Right forelimb (tissue), 1 donor: ENCODE results near the gene LRRC14B.
"Not testable (repeated sequence)": the region's sequence is repeated elsewhere in the genome, so short reads cannot be mapped to it uniquely, and the experiment has no call there.

Source experiments
- DNase-seq: peaks from one replicate; pipeline ENCODE4 v3.0.0-alpha.2; 2018

Gene LRRC14B

GRCh38 chr5:215256-215655 lies 24.0 kb downstream of the LRRC14B start:
- DNase-seq = not testable (repeated sequence)

- DNase-seq = not testable (repeated sequence)
Observed at GRCh38 chr5:216076-216475, 24.8 kb downstream of the LRRC14B start.

GRCh38 chr5:217494-218456 lies 26.5 kb downstream of the LRRC14B start, which contains the start of the genes CCDC127 and SDHA:
Gene CCDC127 (minus strand): TSS chr5:218153. CDS start chr5:216849, 1,304 bp downstream.
Gene SDHA (plus strand): TSS chr5:218320. CDS start chr5:218356, 36 bp downstream.
- peak; percentile 99 for DNase-seq

DNA sequence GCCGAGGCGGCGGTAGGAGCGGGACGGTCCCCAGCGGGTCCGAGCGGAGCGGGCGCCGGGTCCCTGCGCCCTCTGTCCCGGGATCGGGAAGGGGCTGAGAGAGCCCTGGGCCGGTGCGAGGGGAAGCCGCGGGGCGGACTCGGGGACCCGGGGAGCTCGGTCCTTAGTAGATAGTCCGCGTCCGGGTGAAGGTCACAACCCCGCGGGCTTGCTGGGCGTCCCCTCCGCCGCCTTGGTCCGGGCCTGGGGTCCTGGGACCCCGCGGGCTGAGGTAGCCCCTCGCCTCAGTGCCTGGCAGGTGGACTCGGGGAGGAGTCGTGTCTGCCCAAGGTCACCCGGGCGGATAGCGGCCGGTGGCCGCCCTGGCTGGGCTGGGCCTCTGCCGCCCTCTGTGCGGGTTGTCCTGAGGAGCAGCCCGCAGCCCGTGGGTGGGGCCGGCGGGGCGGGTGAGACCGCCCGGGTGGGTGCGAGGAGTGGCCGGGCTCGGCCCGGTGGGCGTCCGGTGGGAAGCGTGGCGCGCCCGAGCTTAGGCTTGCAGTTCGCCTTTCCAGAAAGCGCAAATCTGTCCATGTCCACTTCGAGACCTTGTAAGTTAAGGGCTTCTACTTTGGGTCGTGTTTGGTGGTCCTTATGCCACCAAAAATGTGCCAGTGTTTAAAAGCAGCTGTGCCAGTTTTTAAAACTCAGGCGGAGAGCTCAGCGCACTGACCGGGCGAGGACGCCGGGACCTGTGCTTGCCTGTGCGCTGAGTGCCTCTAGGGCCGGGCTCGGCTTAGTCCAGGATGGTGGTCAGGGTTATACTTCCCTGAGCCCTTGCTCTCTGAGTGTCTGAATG lies 27.4 kb downstream of the LRRC14B start:
- DNase-seq = peak; percentile 56

GRCh38 chr5:219460-219863 lies 28.2 kb downstream of the LRRC14B start:
- no peak for DNase-seq

- no peak for DNase-seq
Observed at GRCh38 chr5:219991-220390, 28.7 kb downstream of the LRRC14B start.

GRCh38 chr5:222951-223715 lies 31.8 kb downstream of the LRRC14B start:
- not testable (repeated sequence) for DNase-seq

GRCh38 chr5:223791-224190 lies 32.5 kb downstream of the LRRC14B start:
- no peak for DNase-seq

- DNase-seq = no peak
Observed at GRCh38 chr5:225334-225733, 34.0 kb downstream of the LRRC14B start.

DNA sequence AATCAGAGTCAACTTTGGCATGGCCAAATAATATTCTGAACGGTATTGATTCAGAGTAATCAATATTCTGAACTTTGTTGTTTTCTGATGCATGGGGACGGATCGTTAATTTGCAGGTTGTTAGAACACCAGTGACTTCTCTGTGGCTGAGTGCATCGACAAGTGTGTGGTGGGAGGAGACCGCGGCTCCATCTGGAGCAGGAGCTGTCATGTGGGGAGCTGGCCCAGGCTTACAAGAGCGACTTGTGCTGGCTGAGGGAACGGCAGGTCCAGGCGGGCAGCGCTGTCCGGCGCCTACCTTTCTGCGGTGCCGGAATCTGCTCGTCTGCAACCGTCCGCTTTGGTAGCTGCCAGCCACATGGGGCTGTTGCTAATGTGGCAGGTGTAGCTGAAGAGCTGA lies 36.1 kb downstream of the LRRC14B start:
- DNase-seq = not testable (repeated sequence)

DNA sequence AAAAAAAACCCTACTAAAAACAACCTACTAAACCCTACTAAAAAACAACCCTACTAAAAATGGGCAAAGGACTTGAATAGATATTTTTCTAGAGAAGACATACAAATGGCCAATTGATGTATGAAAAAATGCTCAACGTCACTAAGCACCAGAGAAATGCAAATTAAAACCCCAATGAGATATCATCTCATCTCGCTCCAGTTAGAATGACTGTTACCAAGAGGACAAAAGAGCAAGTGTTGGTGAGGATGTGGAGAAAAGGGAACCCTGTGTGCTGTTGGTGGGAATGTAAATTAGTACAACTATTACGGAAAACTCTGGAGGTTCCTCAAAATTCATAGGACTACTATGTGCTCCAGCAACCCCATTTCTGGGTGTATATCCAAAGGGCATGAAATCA lies 37.6 kb downstream of the LRRC14B start:
- DNase-seq = no peak

GRCh38 chr5:230711-231110 lies 39.4 kb downstream of the LRRC14B start:
- no peak for DNase-seq

- DNase-seq = no peak
Observed at GRCh38 chr5:231661-232060, 40.4 kb downstream of the LRRC14B start.

DNA sequence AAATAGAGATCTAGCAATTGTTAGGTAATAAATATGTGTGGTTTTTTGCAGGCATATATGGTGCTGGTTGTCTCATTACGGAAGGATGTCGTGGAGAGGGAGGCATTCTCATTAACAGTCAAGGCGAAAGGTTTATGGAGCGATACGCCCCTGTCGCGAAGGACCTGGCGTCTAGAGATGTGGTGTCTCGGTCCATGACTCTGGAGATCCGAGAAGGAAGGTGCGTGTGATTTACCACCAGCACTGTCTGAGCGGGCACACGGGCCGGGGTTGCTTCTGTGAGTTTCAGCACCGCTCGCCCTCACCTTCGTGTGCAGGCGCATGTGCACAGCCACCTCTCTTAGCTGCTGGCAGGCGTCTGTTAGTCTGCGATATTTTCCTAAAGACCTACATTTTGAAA lies 42.1 kb downstream of the LRRC14B start:
- not testable (repeated sequence) for DNase-seq

- DNase-seq = no peak
Observed at GRCh38 chr5:234450-234849, 43.2 kb downstream of the LRRC14B start.

DNA sequence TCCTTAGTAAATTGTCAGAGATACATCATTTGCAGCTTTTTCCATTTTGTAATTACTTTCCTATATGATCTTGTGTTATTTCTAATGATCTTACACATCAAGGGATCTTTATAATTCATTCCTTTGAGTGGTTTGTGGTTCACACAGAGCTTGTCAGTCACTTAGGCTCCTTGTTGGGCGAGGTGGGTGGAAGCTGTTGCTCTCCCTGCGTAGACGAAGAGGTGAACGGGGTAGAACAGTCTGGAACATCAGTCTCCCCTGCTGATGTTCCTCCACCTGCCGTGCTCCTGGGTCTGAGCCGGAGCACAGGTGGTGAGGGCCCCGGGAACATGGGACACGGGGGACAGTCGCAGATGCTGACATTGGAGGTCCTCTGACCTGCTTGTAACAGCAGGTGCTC lies 44.2 kb downstream of the LRRC14B start:
- not testable (repeated sequence) for DNase-seq

- DNase-seq = not testable (repeated sequence)
Observed at GRCh38 chr5:237931-238330, 46.6 kb downstream of the LRRC14B start.

GRCh38 chr5:240550-240949 lies 49.3 kb downstream of the LRRC14B start:
- not testable (repeated sequence) for DNase-seq

- DNase-seq = not testable (repeated sequence)
Observed at GRCh38 chr5:241045-241669, 49.9 kb downstream of the LRRC14B start.

DNA sequence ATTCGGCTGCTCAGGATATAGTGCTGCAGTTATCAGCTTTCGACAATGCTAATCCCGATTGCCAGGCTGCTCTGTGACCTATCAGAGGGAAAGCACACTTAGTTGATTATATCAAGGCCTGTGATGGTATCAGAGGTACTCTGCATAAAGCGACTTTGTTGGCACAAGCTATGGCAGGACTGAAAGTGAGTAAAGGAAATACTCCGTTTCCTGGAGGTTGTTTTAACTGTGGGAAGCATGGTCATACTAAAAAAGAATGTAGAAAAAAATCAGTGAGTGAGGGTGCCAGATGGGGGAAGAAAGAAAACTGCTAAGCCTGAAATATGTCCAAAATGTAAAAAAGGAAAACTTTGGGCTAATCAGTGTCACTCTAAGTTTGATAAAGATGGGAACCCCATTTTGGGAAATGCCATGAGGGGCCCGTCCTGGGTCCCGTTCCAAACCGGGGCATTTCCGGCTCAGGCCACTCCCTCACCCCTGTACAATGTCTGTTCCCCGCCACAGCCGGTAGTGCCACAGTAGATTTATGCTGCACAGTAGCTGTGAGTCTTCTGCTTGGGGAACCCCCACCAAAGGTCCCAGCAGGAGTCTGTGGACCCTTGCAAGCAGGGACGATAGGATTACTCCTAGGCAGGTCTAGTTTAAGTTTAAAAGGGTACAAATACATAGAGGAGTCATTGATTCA lies 52.5 kb downstream of the LRRC14B start:
- DNase-seq = not testable (repeated sequence)

GRCh38 chr5:245717-246116 lies 54.4 kb downstream of the LRRC14B start:
- DNase-seq = not testable (repeated sequence)
